GM12874 (cell line): ENCODE data around the gene CACNA2D4.

Experiments
- CTCF ChIP-seq: IDR thresholded peaks from 2 replicates; pipeline ENCODE4 v1.5.1; 2011; ENCODE audit warnings: low read depth, mild to moderate bottlenecking, control low read depth, low read length, moderate library complexity; ENCODE audit not compliant: insufficient read depth

The CACNA2D4 gene

DNA sequence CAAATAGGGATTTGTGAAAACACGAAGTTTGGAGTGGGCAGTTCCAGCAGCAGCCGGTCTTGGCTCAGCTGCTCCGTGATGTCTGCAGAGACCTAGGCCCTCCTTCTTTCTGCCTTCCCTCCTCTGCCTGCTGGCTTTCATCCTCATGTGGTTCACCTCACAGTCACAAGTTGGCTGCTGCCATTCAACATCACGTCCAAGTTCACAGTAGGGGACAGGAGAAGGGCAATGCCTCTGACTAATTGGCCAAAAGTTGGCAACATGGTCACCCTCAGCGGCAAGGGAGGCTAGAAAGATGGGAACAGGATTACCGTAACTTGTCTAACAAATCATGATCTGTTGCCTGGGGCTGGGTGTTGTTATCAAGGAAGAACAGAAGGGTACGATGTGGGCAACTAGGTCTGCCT is 7.8 kb upstream of the CACNA2D4 start:
- TF ChIP-seq CTCF: no peak

- TF ChIP-seq CTCF: no peak
These were observed 7.2 kb upstream of the CACNA2D4 start for GRCh38 chr12:1925684-1926006.

GRCh38 chr12:1924996-1925683 is 6.7 kb upstream of the CACNA2D4 start:
- TF ChIP-seq CTCF: no peak

DNA sequence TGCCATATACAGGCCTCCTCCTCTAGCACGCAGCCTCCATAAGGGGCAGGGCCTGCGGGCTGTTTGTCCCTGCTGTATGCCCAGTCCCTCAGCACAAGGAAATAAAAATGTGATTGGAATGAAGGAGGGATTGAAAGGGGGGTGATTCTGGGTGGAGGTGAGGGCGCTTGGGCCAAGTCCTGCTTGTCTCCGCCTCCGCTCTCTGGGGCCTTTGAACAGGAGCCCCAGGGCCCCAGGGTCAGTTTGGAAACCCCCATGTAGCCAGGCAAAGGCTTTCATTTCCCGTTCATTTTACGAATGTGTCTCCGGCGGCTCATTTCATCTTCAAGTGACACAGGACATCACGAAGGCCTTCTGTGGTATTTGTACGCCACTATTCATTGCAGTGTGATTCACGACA is 4.5 kb upstream of the CACNA2D4 start:
- no peak for TF ChIP-seq CTCF

DNA sequence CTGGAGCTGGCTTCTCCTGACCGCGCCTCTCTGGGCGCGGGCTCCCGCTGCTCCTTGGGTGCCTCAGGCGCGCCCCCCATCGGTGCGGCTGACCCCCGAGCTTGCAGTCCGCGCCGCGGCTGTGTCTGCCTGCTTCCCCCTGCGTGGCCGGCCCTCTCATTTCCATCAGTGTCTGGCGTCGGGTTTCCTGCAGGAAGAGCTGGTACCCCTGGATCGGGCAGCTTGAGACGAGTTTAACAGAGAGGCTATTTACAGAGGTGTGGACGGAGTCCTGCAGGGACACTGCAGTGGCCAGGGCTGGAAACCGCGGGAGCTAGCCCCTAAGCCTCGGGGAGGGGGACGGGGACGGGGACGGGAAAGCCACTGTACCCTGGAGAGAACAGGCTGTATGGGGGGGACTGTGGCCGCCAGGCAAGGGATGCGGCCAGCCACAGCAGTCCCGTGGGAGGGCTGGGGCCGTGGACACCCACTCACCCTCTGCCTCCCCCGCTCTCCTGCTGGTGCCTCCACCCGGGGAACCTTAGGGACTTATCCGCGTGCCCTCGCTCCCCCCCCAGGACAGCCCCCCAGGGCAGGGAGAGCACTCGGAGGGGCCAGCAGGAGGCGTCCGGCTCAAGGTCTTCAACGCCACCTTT is 3.7 kb upstream of the CACNA2D4 start:
- TF ChIP-seq CTCF: no peak

GRCh38 chr12:1920971-1921370 is 2.5 kb upstream of the CACNA2D4 start:
- TF ChIP-seq CTCF: no peak

DNA sequence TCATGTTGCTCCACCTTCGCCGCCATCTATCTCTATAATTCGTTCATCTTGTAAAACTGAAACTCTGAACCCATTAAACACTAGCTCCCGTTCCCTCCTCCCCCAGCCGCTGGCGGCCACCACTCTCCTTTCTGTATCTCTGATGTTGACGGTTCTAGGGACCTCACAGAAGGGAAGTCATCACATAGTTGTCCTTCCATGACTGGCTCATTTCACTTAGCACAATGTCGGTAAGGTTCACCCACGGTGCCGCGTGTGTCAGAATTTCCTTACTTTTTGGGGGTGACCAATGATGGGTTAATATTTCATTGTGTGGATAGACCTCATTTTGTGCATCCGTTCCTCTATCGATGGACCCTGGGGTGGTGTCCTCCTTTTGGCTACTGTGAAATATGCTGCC is 2.0 kb upstream of the CACNA2D4 start:
- no peak for TF ChIP-seq CTCF
